Measurements from ENCODE around the gene DENND2C.

The DENND2C gene

DNA sequence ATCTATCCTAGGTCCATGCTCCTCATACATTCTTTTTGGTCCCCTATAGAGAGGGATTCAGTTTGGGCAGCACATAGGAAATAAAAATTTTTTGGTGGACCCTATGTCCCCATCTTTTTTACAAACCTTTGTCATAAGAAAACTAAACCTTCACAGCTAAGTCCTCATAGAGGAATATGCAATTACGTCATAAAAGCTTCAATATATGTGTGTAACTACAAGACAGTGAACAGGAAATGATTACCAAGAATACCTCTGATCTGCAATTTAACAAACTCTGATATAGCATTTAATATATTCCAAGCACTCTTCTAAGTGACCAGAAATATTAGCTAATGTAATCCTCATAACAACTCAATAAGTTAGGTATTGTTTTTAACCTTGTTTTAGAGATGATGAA lies 6.3 kb upstream of the DENND2C start:
- no peak for DNase-seq (ENCODE audit: low read depth)

DNA sequence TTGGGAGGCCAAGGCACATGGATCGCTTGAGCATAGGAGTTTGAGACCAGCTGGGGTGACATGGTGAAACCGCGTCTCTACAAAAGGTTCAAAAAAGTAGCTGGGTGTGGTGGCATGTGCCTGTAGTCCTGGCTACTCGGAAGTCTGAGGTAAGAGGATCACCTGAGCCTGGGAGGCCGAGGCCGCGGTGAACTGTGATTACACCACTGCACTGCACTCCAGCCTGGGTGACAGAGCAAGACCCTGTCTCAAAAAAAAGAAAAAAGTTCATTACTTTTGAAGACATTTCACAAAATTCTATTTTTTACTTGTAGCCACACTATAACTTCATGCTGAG lies 2.1 kb upstream of the DENND2C start:
- no peak for DNase-seq (ENCODE audit: low read depth)

DNA sequence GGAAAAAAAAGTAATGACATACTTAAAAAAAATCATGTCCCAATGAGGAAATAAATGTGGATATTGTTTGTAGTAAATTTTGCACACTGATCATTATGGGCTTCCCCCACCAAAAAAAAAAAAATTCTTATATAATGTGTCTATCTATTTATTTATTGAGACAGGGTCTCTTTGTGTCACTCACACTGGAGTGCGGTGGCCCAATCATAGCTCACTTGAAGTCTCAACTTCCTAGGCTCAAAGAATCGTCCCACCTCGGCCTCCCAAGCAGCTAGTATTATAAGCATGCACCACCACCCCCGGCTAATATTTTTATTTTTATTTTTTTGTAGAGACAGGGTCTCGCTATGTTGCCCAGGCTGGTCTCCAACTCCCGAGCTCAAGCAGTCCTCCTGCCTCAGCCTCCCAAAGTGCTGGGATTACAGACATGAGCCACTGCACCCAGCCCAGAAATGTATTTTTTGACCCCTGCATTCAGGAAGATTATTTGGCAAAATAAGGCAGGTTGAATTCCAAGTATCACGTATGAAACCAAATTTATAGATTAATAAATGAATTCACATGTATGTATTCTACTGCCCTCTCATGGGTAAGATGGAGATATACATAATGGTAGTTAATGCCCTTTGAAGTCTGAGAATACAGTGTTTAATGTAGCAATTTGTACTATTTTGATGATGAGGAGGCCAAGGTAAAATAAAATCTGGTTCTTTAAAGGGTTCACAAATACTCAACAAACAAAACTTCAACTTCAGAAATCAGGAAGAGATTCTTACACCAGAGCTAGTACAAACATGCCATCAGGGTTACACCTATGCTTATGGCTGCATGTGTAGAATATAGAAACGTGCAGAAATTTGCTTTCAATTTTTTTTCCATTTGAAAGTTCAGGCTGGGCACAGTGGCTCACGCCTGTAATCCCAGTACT lies 1.4 kb upstream of the DENND2C start:
- DNase-seq (ENCODE audit: low read depth) = no peak

DNA sequence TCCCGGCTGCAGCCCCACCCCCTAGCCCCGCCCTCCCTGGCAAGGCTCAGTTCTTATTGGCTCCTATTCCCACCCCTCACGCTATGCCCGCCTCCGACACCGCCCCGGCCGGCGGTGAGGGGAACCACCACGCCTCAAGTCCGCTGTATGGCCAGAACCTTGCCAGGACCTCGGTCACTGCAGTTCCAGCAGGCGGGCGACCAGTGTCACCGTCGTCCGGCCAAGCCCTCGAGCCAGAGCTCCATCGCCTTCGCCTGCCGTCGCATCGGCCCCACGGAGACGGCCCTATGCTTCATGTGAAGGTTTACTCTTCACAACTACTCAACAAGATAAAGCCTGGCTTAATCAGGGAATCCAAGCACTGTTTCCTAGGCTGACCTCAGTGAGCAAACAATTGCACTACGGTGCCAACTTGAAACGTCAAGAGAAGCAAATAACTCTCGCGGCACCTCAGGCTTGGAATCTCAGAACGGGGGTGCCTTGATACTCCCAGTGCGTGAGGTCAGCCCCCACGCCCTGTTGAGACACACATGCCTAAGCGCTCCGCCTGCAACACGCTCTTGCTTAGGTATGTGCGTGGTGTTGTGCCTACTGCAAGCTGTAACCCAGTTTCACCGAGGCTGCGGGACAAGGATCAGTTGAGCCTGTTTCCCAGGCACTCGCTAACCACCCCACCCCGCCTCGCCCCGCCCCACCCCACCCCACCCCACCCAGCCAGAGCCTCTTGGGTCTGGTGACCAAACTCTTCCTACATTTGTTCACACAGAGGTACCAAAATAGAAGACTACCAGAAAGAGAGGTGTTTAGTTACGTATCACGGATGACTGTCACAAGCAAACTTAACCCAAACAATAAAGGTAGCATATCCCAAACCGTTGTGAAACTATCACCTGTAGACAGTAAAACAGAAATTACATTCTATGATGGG lies 498 bp upstream of the DENND2C start:
- peak; percentile 77 for DNase-seq (ENCODE audit: low read depth)

DNA sequence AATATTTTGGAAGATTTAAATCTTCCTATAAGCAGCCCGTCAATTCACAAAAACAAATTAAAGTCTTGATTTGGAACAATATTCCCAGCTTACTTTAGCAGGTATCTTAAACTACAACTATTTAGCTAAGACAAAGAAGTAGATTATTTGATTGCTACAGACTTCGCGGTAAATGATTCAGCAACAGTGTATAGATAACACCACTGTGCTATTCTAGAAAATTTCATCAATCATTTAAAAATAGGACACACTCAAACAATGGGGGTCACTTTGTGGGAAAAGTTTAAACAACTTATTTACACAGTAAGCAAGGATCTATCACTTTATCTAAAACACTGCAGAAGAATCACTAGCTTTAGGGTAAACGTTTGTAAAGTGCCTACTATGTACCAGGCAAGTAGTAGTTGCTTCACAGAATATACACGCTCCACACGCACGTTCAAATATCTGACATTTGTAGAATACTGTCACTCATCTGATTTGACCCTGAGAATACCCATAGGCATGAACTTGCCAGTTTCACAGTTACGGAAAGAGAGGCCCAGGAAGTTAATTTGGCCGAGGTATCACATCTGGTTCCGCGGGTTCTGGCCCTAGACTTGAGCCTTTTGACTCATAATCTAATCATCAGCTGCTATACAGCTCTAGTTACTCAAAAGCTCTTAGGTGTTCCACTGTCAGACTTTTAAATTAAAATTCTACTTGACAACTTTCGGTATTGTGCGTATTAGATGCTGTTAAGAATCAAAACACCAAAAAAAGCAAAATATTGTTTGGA lies 876 bp downstream of the DENND2C start:
- no peak for DNase-seq (ENCODE audit: low read depth)

DNA sequence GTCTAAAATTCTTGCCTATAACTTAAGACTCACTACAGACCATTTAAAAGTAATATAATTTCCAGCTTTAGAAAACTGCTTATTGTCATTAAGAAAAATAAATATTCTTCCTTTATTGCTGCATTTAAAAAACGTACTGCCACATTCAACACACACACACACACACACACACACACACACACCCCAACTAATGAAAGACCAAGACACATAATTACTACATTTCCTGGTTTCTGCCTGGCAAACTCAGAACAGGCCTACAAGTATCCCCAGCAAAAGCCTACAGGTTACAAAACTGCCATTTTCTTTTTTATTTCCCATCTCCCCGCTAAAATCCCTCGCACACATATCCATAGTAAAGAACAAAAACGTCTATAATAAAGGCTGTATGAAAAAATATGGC lies 1.5 kb downstream of the DENND2C start:
- DNase-seq (ENCODE audit: low read depth) = no peak

DNA sequence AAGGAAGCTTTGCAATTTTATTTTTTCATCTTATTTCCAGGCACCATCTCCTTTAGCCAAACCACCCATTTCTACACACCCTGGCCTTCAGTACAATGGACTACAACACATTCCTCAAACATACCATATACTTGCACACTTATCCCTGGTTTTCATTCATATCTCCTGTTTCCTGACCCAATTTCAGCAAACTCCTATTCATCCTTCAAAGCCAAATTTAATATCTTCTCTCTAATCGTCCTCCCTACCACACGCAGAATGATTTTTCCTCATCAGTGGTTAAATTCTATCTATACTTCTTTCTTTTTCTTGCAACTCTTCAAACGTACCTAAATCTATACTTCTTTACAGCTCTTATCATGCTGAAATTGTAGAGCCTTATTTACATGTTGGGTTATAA lies 2.9 kb downstream of the DENND2C start:
- no peak for DNase-seq (ENCODE audit: low read depth)

DNA sequence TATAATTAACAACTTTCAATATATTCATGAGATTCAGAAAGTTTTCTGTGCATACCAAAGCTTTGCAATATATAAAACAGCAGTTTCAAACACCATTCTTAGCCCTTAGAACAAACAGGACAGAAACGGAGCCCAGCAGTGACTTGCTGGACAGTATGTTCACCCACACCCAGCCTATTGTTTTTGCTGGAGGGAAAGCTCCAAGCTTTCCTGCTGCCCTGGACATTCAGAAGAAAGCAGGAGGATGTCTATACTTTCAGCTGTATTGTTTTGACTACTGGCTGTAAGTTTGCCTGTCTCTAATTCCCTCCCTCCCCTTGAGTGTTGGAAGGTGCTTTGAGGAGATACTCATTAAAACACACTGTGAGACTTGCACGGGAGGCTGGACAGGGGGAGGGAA lies 9.6 kb downstream of the DENND2C start:
- no peak for DNase-seq (ENCODE audit: low read depth)

DNA sequence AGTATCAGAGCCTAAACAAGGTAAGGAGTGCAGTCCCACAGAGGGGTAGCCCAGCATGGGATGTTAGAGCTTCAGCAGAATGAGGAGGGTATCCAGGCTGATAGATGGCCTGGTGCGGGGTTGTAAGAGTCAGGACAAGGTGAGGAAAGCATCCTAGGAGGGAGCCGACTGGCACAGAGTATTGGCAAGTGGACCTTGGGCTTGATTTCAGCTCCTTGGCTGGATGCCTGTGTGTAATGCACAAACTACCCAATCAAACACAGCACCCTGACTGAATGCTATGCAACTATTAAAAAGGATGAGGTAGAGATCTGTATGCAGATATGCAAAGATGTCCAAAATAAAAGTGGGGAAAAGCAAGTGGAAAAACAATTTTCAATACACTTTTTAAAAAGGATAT lies 18.0 kb downstream of the DENND2C start:
- no peak for DNase-seq (ENCODE audit: low read depth)

DNA sequence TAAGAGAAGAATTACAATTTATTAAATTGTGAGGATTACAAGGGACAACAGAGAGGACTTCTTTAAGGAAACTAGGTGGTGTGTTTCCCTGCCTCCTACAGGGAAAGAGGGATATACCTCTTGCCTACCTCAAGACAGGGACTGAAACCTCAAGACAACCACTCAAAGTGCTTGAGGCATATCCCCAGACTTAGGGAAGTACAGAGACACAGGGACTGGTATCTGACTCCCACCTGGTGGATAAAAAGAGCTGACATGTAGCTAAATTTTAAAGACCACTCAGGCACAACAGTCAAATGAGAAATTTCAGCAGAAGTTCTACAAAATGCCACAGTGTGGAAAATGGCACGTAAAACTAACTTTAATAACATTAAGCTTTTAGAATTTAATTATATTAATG lies 21.3 kb downstream of the DENND2C start:
- DNase-seq (ENCODE audit: low read depth) = no peak

DNA sequence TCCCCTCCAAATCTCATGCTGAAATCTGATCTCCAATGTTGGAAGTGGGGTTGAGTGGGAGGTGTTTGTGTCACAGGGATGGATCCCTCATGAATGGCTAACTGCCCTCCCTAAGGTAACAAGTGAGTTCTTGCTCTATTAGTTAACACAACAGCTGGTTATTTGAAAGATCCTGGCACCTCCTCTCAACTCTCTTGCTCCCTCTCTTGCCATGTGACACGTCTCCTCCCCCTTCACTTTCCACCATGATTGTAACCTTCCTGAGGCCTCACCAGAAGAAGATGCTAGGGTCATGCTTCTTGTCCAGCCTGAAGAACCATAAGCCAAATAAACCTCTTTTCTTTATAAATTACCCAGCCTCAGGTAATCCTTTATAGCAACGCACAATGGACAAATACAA lies 28.5 kb downstream of the DENND2C start:
- DNase-seq (ENCODE audit: low read depth) = no peak

DNA sequence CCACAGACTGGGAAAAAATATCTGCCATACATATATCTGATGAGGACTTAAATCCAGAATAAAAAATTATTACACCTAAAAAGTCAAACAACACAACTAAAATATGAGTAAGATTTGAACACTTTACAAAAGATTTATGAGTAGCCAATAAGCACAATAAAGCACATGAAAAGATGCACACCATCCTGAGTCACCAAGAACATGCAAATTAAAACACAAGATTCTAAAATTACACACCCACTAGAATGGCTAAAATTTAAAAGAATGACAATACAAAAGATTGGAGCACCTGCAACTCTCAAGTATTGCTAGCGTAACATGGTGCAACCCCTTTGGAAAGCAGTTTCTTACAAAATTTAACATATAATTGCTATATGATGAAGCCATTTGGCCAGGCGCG lies 30.9 kb downstream of the DENND2C start:
- DNase-seq (ENCODE audit: low read depth) = no peak

DNA sequence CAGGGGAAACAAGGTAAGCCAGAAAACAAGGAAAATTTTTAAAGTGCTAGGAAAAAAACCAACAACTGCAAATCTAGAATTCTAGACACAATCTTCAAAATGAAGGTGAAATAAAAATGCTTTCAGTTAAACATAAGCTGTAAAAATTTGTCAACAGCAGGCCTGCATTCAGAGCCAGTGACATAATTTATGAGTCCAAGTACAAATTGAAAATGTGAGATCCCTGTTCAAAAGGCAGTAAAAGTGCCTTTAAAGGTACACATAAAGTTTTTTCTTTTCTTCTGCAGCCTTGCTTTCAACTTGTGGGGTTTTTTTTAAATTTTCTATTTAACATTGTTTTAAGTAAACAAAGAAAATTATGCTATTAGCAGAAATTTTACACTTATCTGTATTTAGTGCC lies 37.4 kb downstream of the DENND2C start:
- no peak for DNase-seq (ENCODE audit: low read depth)

DNA sequence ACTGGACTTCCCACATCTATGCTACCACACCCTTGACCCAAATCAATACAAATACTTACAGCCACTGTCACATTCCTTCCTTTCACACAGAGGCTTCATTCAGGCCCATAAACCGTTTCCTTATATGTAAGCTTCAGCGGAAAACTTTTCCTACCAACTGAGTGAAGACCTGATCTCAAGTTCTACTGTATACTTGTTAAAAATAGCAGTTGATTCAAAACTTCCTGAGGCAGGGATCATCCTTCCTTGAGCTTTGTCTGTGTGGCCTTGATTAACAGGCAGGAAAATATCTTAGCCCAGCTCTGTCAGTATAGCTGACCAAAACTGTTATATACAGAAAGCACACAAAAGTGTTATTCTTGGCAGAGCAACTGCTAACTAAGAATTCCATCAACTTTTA lies 42.7 kb downstream of the DENND2C start:
- no peak for DNase-seq (ENCODE audit: low read depth)

DNA sequence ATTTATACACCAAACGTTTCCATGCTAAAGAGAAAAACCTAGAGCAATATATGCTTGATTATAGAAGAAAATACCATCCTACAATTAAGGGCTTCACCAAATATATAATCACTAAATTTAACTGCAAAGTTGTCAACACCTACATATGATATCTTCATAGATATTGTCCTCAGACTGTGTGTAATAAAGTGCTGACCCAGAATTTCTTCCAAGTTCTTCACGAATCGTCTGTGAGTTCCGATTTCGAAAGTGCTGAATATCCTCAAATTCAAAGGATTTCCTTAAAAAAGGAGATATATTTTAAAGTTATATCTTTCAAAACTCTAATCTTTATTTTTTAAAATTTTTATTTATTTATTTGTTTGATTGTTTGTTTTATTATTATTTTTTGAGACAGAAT lies 46.5 kb downstream of the DENND2C start:
- DNase-seq (ENCODE audit: low read depth) = no peak

DNA sequence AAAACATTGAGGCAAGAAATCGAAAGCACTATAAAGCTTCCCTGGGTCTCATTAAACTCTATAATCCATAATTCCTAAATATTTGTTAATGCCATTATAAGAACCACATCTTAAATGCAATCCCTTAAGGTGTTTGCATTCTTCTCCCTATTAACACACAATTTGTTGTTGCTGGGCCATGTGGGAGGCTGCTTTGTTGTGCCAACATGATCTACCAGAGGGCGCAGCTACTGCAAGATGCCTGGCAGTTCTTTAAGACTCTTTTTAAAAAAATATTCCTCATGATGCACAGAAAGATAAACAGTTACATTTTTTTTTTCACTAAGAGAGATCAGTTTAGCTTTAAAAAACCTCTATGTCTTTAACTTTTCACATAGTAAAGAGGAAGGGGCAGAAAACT lies 49.4 kb downstream of the DENND2C start:
- no peak for DNase-seq (ENCODE audit: low read depth)

DNA sequence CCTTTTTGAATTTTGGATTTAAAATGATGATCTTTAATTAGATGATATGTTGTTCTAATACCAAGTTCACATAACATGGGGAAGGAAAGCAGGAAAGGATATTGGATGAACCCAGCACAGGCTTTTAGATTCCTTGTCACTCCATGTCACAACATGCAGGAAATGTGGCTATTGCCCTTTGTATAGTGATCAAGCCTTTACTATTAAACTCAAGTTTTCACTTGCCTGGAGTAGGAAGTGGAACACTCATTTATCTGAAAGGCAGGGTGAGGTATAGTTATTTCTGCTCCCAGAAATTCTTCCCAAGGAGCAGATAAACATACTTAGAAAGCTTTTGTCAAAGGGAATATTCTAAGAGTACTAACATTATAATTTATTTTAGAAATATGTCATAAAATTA lies 51.2 kb downstream of the DENND2C start:
- no peak for DNase-seq (ENCODE audit: low read depth)

DNA sequence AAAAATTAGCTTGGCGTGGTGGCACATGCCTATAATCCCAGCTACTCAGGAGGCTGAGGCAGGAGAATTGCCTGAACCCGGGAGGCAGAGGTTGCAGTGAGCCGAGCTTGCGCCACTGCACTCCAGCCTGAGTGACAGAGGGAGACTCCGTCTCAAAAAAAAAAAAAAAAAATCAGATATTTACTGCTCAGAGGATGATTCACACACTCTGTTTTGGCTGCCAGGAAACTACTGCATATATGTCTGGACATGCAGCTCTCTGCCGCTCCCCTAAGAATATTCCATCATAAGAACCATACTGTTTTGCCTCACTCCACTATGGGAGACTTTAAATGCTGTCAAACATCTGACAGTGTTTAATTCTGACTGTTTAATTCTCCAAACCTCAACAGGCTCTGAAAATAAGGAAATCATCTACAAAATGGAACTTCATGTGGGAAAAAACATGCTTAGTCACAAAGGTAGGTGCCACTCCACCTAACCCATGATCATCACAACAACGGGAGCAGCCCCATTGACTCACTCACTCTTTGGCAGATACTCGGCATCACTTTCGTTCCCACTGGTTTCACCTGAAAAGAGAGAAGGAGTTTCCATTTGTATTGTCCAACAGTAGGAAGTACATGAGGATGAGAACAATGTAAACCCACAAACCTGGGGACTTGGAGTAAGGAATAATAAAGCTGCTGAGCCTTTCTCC lies 59.2 kb downstream of the DENND2C start:
- DNase-seq (ENCODE audit: low read depth) = no peak

DNA sequence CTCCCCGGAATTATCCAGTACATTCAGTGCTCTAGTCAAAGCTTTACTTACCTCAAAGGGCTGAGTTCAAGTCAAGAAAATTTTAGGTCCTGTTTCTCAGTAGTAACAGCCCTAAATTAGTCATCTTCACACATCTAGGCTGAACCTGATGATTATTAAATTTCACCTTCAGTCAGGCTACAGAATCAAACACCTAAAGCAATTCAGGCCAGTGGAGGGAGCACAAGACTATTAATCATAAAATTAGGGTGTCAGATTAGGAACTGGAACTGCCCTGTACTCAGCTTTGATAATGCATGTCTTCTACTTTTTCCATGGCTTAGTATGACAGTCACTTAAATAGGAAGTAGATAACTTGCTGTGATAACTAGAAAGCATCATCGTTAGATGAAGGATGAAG lies 60.0 kb downstream of the DENND2C start:
- DNase-seq (ENCODE audit: low read depth) = no peak

DNA sequence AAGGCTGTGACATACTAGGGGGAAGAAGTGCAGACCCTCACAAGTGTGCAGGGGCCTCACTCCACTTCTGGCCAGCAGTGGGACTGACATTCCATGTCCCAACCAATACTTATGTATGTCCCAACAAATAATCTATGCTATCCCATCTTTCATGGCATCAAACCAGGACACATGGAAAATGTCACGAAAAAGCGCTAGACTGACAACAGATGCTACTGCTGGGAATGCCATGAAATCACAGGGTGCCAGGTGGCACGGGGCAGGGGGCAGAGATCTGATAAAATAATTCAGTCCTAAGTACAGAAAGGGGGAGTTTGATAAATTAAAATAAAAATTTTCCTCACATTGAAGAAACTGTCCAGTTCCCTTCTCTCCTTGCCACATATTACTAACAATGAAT lies 60.8 kb downstream of the DENND2C start:
- DNase-seq (ENCODE audit: low read depth) = no peak

DNA sequence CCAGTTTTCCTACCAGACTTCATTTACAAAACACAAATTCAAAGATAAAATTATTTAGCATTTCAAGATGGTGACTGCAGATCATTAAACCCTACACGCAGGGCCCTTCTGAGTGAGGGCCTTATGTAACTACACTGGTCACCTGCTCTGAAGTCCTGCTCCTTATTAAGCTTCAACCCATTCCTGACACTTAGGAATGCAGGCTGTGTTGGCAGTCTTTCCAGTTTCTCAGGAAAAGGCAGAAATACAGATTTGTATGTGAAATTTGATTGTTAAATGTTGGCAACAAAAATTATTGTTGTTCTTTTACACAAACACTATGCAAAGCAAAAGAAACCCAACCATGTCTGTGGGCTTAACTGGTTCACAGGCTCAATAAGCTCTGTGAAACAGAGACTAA lies 62.6 kb downstream of the DENND2C start:
- DNase-seq (ENCODE audit: low read depth) = no peak

DNA sequence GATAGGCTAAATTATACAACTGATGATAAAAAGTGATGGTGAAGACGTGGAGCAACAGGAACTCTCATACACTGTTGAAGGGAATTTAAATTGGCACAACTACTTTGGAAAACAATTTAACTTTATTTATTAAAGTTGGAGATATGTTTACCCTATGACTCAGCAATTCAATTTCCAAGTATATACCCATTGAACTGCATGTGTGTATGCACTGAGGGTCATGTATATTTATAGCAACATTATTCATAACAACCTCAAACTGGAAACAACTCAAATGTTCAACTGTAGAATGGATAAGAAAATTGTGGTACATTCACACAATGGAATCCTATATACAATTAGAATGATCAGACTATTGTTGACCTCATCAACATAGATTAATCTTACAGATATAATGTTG lies 71.9 kb downstream of the DENND2C start:
- no peak for DNase-seq (ENCODE audit: low read depth)
